HG03039 (cell line): ENCODE results near the gene STAT2.

Experiments
- ATAC-seq: cut with Tn5 transposase; IDR thresholded peaks from one replicate; pipeline ENCODE4 v1.9.1; 2021; ENCODE audit warnings: mild to moderate bottlenecking, moderate library complexity; ENCODE audit not compliant: unreplicated experiment

The STAT2 gene

GRCh38 chr12:56297400-56297799 is 62.5 kb downstream of the STAT2 start:
- ATAC-seq: no peak

GRCh38 chr12:56296295-56296694 is 63.6 kb downstream of the STAT2 start:
- ATAC-seq: no peak

GRCh38 chr12:56293795-56294194 is 66.1 kb downstream of the STAT2 start:
- no peak for ATAC-seq
